ENCODE data around the gene PGPEP1. TPM values are rescaled to one million over a fixed set of nuclear protein-coding genes. Genes with fewer than 3 reads are reported as not detected.
"Not testable (repeated sequence)": the region's sequence is repeated elsewhere in the genome, so short reads cannot be mapped to it uniquely, and the experiment has no call there.

The PGPEP1 gene
- total RNA-seq, 2 donors from 2014 or later = 42.8 to 48.6 TPM

- peak; percentile 92 for DNase-seq (ENCODE audit: low spot score)
- intact Hi-C loops (cut with DNase I) = loop anchor here in 1 of 2 donors (10.0 kb wide), 1 partner anchor 47 kb away; no protein-coding TSS in a partner anchor
Measured at GRCh38 chr19:18401580-18402112, 61.2 kb downstream of the PGPEP1 start.

- DNase-seq (ENCODE audit: low spot score) = not testable (repeated sequence)
- intact Hi-C loops (cut with DNase I) = loop anchor here in 1 of 2 donors (10.0 kb wide), 1 partner anchor 48 kb away; no protein-coding TSS in a partner anchor
Measured at GRCh38 chr19:18402455-18403248, 62.3 kb downstream of the PGPEP1 start.

- DNase-seq (ENCODE audit: low spot score) = not testable (repeated sequence)
- intact Hi-C loops (cut with DNase I) = loop anchor here in 1 of 2 donors (10.0 kb wide), 1 partner anchor 51 kb away; no protein-coding TSS in a partner anchor
Measured at GRCh38 chr19:18405754-18406153, 65.4 kb downstream of the PGPEP1 start.

GRCh38 chr19:18406749-18407148, 66.4 kb downstream of the PGPEP1 start:
- DNase-seq (ENCODE audit: low spot score) = no peak
- intact Hi-C loops (cut with DNase I) = loop anchor here in 1 of 2 donors (10.0 kb wide), 1 partner anchor 52 kb away; no protein-coding TSS in a partner anchor

- intact Hi-C loops (cut with DNase I) = loop anchor here in 1 of 2 donors (10.0 kb wide), 1 partner anchor 53 kb away; no protein-coding TSS in a partner anchor
- peak; percentile 80 for DNase-seq (ENCODE audit: low spot score)
Measured at GRCh38 chr19:18408053-18408476, 67.7 kb downstream of the PGPEP1 start.

- no peak for DNase-seq (ENCODE audit: low spot score)
- intact Hi-C loops (cut with DNase I) = loop anchor here (5.0 to 10.0 kb wide), 3 partner anchors 65 to 948 kb away; partner anchors contain the start of genes IQCN (in 1 of the 2) and NXNL1 (in 1 of the 2)
Measured at GRCh38 chr19:18412610-18413239, 72.3 kb downstream of the PGPEP1 start.

GRCh38 chr19:18414504-18415177, 74.2 kb downstream of the PGPEP1 start:
- intact Hi-C loops (cut with DNase I) = loop anchor here (5.0 to 10.0 kb wide), 3 partner anchors 67 to 950 kb away; partner anchors contain the start of genes IQCN (in 1 of the 2) and NXNL1 (in 1 of the 2)
- no peak for DNase-seq (ENCODE audit: low spot score)

GRCh38 chr19:18415178-18415867, 74.9 kb downstream of the PGPEP1 start:
- intact Hi-C loops (cut with DNase I) = loop anchor here in 1 of 2 donors (10.0 kb wide), 2 partner anchors 141 to 951 kb away; partner anchors contain the start of genes IQCN and NXNL1
- peak; percentile 94 for DNase-seq (ENCODE audit: low spot score)

- DNase-seq (ENCODE audit: low spot score) = peak; percentile 98
- intact Hi-C loops (cut with DNase I) = loop anchor here in 1 of 2 donors (10.0 kb wide), 2 partner anchors 142 to 952 kb away; partner anchors contain the start of genes IQCN and NXNL1
Measured at GRCh38 chr19:18416778-18417249, 76.4 kb downstream of the PGPEP1 start.

GRCh38 chr19:18417250-18418028, 77.0 kb downstream of the PGPEP1 start:
- peak; percentile 95 for DNase-seq (ENCODE audit: low spot score)
- intact Hi-C loops (cut with DNase I) = loop anchor here in 1 of 2 donors (10.0 kb wide), 2 partner anchors 143 to 953 kb away; partner anchors contain the start of genes IQCN and NXNL1

- intact Hi-C loops (cut with DNase I) = loop anchor here in 1 of 2 donors (10.0 kb wide), 2 partner anchors 143 to 953 kb away; partner anchors contain the start of genes IQCN and NXNL1
- no peak for DNase-seq (ENCODE audit: low spot score)
Measured at GRCh38 chr19:18418029-18418482, 77.7 kb downstream of the PGPEP1 start.

- intact Hi-C loops (cut with DNase I) = loop anchor here in 1 of 2 donors (10.0 kb wide), 2 partner anchors 144 to 954 kb away; partner anchors contain the start of genes IQCN and NXNL1
- peak; percentile 87 for DNase-seq (ENCODE audit: low spot score)
Measured at GRCh38 chr19:18418483-18419194, 78.2 kb downstream of the PGPEP1 start.

GRCh38 chr19:18419195-18419698, 78.8 kb downstream of the PGPEP1 start, which contains the start of gene SSBP4:
TSS of gene SSBP4 (plus strand) at chr19:18419398. CDS start at chr19:18419649, 251 bp downstream.
- peak; percentile 88 for DNase-seq (ENCODE audit: low spot score)
- intact Hi-C loops (cut with DNase I) = loop anchor here in 1 of 2 donors (10.0 kb wide), 2 partner anchors 144 to 954 kb away; partner anchors contain the start of genes IQCN and NXNL1
